ENCODE measurements around the gene GPR137C. TPM values are rescaled to one million over a fixed set of nuclear protein-coding genes. Genes with fewer than 3 reads are reported as not detected.

Gene GPR137C
- polyA plus RNA-seq, 1 of the 3 experiments (the other 2 are of a cell fraction) = 0.54 TPM

- Histone ChIP-seq H3K9ac (no peak overlapping the region), H3K4me3 (ENCODE audit: low read depth in 2 of 2, low read length in 1 of 2) (no peak overlapping the region), H3F3A (replicated peaks; ENCODE audit: insufficient read depth) (peaks cover 1% of the 10 kb centered on the region), H3K79me2 (ENCODE audit: insufficient read depth) (no peaks in the 10 kb centered on the region), H3K27me3 (ENCODE audit: insufficient read depth) (no peaks in the 10 kb centered on the region), H3K4me2 (no peak overlapping the region), H3K9me2 (no peaks in the 10 kb centered on the region), H3K27ac (ENCODE audit: low read depth in 2 of 2, low read length in 1 of 2) (no peak overlapping the region), H2AFZ (ENCODE audit: low read depth) (no peak overlapping the region), H3K4me1 (ENCODE audit: control insufficient read depth in 1 of 2, insufficient read depth in 2 of 2, low read depth in 1 of 2, low read length in 1 of 2) (peaks cover 0 to 5% of the 10 kb centered on the region in 2 experiments; a peak in 1 of 4 replicates), H3K36me3 (replicated peaks in 1 of 2; ENCODE audit: control insufficient read depth in 1 of 2, insufficient read depth in 2 of 2, low read length in 1 of 2) (peaks cover 0 to 6% of the 10 kb centered on the region in 2 experiments), H4K20me1 (ENCODE audit: insufficient read depth) (no peaks in the 10 kb centered on the region), H3K9me3 (no peaks in the 10 kb centered on the region)
- 88% methylated on average over 4 of the region's 4 CpGs for WGBS (ENCODE audit: low lambda C conversion rate)
- DNase-seq = no peak
- ChIA-PET CTCF (interaction anchor here (0.9 kb wide), 1 partner anchor 10 kb away, joined by 3 read pairs; no protein-coding TSS in a partner anchor), POLR2A (no interaction called here)
- TF ChIP-seq EZH2phosphoT487 (IDR thresholded peaks at IDR 0.05; ENCODE audit: borderline replicate concordance, low read depth) (no peak), NRF1 (IDR thresholded peaks at IDR 0.05; ENCODE audit: low read depth, low read length) (no peak), MAX (IDR thresholded peaks at IDR 0.05; ENCODE audit: low read depth) (no peak), RAD21 (IDR thresholded peaks at IDR 0.05; ENCODE audit: low read length) (no peak), SIN3A (IDR thresholded peaks at IDR 0.05; ENCODE audit: borderline replicate concordance, low read depth, low read length) (no peak), YY1 (IDR thresholded peaks at IDR 0.05; ENCODE audit: low read depth) (no peak), FOXJ3 (CRISPR knock-in tag; IDR thresholded peaks at IDR 0.05) (no peak), PBX3 (IDR thresholded peaks at IDR 0.05) (no peak), ZBTB33 (IDR thresholded peaks at IDR 0.05; ENCODE audit: borderline replicate concordance, low read depth) (no peak), CHD2 (IDR thresholded peaks at IDR 0.05; ENCODE audit: low read length, partially characterized antibody) (no peak), TCF12 (IDR thresholded peaks at IDR 0.05) (no peak), EP300 (IDR thresholded peaks at IDR 0.05; ENCODE audit: borderline replicate concordance in 1 of 2, low read depth in 1 of 2, low read length in 1 of 2) (no peak), MEF2A (IDR thresholded peaks at IDR 0.05; ENCODE audit: borderline replicate concordance, low read depth) (no peak), RFX5 (IDR thresholded peaks at IDR 0.05; ENCODE audit: low read length) (no peak), ELF1 (IDR thresholded peaks at IDR 0.05) (no peak), GATA2 (CRISPR knock-in tag; IDR thresholded peaks at IDR 0.05) (no peak), FOXM1 (IDR thresholded peaks at IDR 0.05; ENCODE audit: low read depth) (no peak), RCOR1 (IDR thresholded peaks at IDR 0.05; ENCODE audit: low read length) (no peak), USF1 (IDR thresholded peaks at IDR 0.05; ENCODE audit: borderline replicate concordance, low read depth) (no peak)
- TF ChIP-seq, protein P1, sequence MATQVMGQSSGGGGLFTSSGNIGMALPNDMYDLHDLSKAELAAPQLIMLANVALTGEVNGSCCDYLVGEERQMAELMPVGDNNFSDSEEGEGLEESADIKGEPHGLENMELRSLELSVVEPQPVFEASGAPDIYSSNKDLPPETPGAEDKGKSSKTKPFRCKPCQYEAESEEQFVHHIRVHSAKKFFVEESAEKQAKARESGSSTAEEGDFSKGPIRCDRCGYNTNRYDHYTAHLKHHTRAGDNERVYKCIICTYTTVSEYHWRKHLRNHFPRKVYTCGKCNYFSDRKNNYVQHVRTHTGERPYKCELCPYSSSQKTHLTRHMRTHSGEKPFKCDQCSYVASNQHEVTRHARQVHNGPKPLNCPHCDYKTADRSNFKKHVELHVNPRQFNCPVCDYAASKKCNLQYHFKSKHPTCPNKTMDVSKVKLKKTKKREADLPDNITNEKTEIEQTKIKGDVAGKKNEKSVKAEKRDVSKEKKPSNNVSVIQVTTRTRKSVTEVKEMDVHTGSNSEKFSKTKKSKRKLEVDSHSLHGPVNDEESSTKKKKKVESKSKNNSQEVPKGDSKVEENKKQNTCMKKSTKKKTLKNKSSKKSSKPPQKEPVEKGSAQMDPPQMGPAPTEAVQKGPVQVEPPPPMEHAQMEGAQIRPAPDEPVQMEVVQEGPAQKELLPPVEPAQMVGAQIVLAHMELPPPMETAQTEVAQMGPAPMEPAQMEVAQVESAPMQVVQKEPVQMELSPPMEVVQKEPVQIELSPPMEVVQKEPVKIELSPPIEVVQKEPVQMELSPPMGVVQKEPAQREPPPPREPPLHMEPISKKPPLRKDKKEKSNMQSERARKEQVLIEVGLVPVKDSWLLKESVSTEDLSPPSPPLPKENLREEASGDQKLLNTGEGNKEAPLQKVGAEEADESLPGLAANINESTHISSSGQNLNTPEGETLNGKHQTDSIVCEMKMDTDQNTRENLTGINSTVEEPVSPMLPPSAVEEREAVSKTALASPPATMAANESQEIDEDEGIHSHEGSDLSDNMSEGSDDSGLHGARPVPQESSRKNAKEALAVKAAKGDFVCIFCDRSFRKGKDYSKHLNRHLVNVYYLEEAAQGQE (IDR thresholded peaks at IDR 0.05; ENCODE audit: low read depth, low read length) = no peak
Observed at GRCh38 chr14:52546318-52546670, 6.3 kb upstream of the GPR137C start.

Measured in SK-N-SH (cell line).